Measurements from ENCODE around the gene MRTFA. TPM values are rescaled to one million over a fixed set of nuclear protein-coding genes. Genes with fewer than 3 reads are reported as not detected.

The MRTFA gene
- total and polyA plus RNA-seq, 3 donors from 2014 or later = 59.5 to 162 (median 158) TPM

DNA sequence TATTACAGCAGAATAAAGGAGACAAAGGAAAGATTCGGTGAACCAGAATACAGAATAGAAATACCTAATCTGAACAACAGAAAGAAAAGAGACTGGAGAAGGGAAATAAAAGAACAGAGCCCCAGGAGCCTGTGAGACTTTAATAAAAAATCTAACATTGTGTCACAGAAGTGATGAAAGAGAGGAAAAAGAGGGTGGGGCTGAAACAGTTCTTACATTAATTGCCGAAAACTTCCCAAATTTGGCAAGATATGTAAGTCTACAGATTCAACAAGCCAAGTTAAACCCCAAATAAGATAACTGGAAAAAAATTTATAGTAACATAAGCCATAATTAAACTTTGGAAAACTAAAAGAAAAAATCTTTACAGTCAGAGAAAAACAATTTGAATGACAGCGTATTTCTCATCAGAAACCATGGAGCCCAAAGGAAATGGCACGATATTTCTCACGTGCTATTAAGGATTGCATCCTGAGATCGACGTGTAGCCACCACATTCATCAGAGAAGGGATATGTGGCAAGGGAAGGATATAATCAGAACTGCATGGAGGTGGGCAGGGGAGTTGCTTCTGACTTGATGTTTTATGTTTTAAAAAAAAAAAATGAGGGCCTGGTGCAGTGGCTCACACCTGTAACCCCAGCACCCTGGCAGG, 192.2 kb downstream of the MRTFA start:
- no peak overlapping the region for H3K27ac ChIP-seq
- no peaks in the 10 kb centered on the region for H3K4me1 ChIP-seq
- TF ChIP-seq POLR2A (IDR thresholded peaks at IDR 0.05) = no peak
- TF ChIP-seq, protein P1, sequence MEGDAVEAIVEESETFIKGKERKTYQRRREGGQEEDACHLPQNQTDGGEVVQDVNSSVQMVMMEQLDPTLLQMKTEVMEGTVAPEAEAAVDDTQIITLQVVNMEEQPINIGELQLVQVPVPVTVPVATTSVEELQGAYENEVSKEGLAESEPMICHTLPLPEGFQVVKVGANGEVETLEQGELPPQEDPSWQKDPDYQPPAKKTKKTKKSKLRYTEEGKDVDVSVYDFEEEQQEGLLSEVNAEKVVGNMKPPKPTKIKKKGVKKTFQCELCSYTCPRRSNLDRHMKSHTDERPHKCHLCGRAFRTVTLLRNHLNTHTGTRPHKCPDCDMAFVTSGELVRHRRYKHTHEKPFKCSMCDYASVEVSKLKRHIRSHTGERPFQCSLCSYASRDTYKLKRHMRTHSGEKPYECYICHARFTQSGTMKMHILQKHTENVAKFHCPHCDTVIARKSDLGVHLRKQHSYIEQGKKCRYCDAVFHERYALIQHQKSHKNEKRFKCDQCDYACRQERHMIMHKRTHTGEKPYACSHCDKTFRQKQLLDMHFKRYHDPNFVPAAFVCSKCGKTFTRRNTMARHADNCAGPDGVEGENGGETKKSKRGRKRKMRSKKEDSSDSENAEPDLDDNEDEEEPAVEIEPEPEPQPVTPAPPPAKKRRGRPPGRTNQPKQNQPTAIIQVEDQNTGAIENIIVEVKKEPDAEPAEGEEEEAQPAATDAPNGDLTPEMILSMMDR (IDR thresholded peaks at IDR 0.05) = no peak
- intact Hi-C loops (cut with DNase I; ENCODE audit: low total_unique reads) = no loop called here
- no peaks in the 10 kb centered on the region for H3K36me3 ChIP-seq (ENCODE audit: low read depth, missing control alignments)
- no peaks in the 10 kb centered on the region for H3K9me3 ChIP-seq
- DNase-seq = no peak
- no peak overlapping the region for H3K4me3 ChIP-seq
- WGBS, 2 donors = 90 to 96% methylated on average over 7 of the region's 7 CpGs
- no peaks in the 10 kb centered on the region for H3K27me3 ChIP-seq

- peak; percentile 4 for DNase-seq
- intact Hi-C loops (cut with DNase I; ENCODE audit: low total_unique reads) = no loop called here
- Histone ChIP-seq H3K4me1 (no peaks in the 10 kb centered on the region), H3K27ac (no peak overlapping the region), H3K27me3 (no peaks in the 10 kb centered on the region), H3K4me3 (no peak overlapping the region), H3K9me3 (no peaks in the 10 kb centered on the region), H3K36me3 (ENCODE audit: low read depth, missing control alignments) (no peaks in the 10 kb centered on the region)
- TF ChIP-seq, protein P1 (IDR thresholded peaks at IDR 0.05) = no peak
- TF ChIP-seq POLR2A (IDR thresholded peaks at IDR 0.05) = no peak
- WGBS, 2 donors = 95 to 98% methylated on average over 4 of the region's 4 CpGs
These were observed 192.8 kb downstream of the MRTFA start for GRCh38 chr22:40443732-40444131.

DNA sequence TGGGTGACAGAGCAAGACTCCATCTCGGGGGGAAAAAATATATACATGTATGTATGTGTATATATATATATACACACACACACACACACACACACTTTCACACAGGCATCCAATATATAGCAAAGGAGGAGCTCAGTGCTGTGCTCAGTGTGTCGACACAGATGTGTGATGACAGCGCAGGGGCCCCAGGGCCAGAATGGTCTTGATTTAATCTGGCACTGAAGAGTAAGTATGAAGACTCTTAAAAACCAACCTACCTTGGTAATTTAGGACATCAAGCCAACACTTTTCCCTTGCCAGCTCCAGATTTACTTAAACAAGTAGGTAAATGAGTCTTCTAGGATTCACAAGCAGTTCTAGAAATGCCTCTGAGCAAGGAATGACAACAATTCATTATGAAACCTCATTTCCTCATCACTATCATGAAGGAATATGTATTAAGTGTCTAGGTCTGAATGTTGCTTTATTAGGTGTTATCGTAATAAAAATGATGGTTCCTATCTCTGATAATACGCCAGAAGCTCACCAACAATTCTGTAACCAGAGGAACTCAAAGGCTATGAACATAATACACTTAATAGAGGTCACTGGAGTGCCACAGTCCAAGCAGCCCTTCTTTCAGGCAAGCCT, 194.6 kb downstream of the MRTFA start:
- 87 to 94% methylated on average over 5 of the region's 5 CpGs for WGBS, 2 donors
- H3K9me3 ChIP-seq = no peaks in the 10 kb centered on the region
- H3K27ac ChIP-seq = no peak overlapping the region
- no peak for TF ChIP-seq POLR2A (IDR thresholded peaks at IDR 0.05)
- TF ChIP-seq, protein P1 (IDR thresholded peaks at IDR 0.05) = no peak
- intact Hi-C loops (cut with DNase I; ENCODE audit: low total_unique reads) = no loop called here
- H3K4me3 ChIP-seq = no peak overlapping the region
- H3K4me1 ChIP-seq = peaks cover 9% of the 10 kb centered on the region
- no peaks in the 10 kb centered on the region for H3K27me3 ChIP-seq
- no peaks in the 10 kb centered on the region for H3K36me3 ChIP-seq (ENCODE audit: low read depth, missing control alignments)
- no peak for DNase-seq

DNA sequence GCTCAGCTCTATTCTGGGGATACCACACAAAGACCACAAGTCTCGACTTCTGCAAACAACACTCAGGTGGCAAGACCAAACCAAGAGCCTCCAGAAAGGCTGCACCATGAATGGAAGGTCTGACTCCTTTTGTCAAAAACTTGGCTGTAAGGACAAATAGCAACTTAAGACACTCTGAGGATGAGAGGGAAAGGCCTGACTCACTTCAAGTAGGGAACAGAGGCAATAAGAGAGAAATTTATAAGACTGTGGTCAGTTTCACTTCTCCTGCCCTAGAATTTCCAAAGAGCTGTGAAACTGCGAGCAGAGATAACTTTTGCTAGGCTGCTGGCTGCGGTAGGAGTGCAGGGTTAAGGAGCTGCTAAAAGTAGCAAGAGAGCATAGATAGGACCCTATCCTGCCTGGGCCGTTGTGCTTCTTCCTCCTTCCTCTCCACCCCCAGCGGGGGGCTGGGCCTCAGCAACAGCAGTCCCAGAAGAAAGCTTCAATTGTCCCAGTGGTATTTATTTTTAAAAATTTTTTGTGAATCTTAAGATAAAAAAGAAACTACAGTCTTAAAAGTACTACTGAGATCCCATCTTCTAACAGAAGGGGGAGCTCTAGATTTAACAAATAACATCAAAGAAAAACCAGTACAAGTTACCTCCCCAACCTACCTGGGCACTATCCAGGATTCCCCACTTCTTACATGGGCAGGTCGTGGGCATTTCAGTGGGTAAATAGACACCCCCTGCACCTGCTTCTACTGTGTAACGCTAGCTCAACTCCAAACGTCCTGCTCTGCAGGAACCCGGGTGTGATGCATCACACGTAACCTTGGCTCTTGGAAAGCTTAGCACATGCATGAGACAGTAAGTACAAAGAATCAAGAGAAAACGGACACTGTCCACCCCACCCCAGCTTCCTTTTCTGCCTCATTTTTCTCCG, 199.8 kb downstream of the MRTFA start:
- TF ChIP-seq, protein P1 (IDR thresholded peaks at IDR 0.05) = peak; percentile 55 to 73 (median 70)
- no peak for TF ChIP-seq POLR2A (IDR thresholded peaks at IDR 0.05)
- Histone ChIP-seq H3K9me3 (no peaks in the 10 kb centered on the region), H3K27ac (peak overlapping the region; percentile 72 to 83), H3K4me1 (peaks cover 24% of the 10 kb centered on the region), H3K36me3 (ENCODE audit: low read depth, missing control alignments) (no peaks in the 10 kb centered on the region), H3K27me3 (no peaks in the 10 kb centered on the region), H3K4me3 (no peak overlapping the region)
- intact Hi-C loops (cut with DNase I; ENCODE audit: low total_unique reads) = loop anchor here (5.0 kb wide), 1 partner anchor 206 kb away; no protein-coding TSS in a partner anchor
- peak; percentile 77 for DNase-seq
- 24 to 27% methylated on average over 12 of the region's 12 CpGs for WGBS, 2 donors
